ENCODE results near the gene MAG. TPM values are rescaled to one million over a fixed set of nuclear protein-coding genes. Genes with fewer than 3 reads are reported as not detected.

The MAG gene
- total RNA-seq, 2 experiments from 2014 or later, result not detected

GRCh38 chr19:35267818-35268535 lies 24.0 kb upstream of the MAG start:
- H3K36me3 ChIP-seq (ENCODE audit: insufficient read depth, low read length), result peaks cover 34% of the 10 kb centered on the region
- H3K4me3 ChIP-seq (ENCODE audit: low read length), result peak overlapping the region; percentile 78
- Mint-ChIP-seq H3K36me3 (ENCODE audit: low read depth) (peaks cover 57% of the 10 kb centered on the region), H3K27ac (peak overlapping the region; percentile 92), H3K27me3 (no peaks in the 10 kb centered on the region), H3K4me3 (peak overlapping the region; percentile 95), H3K9me3 (no peaks in the 10 kb centered on the region), H3K4me1 (ENCODE audit: low read depth) (peaks cover 34% of the 10 kb centered on the region)
- DNase-seq (peak; percentile 55 to 94 (median 76)), ATAC-seq (ENCODE audit: poor library complexity) (peak; percentile 55)
- peak overlapping the region; percentile 79 to 83 for H3K27ac ChIP-seq (ENCODE audit: low read depth in 1 of 2, low read length in 2 of 2)
- peaks cover 57% of the 10 kb centered on the region for H3K4me1 ChIP-seq (ENCODE audit: insufficient read depth, low read length)
- H3K9me3 ChIP-seq (ENCODE audit: control insufficient read depth in 1 of 2, insufficient read depth in 1 of 2, low read length in 2 of 2), result no peaks in the 10 kb centered on the region
- H3K27me3 ChIP-seq (ENCODE audit: control insufficient read depth in 1 of 2, insufficient read depth in 2 of 2, low read length in 2 of 2), result no peaks in the 10 kb centered on the region
- CTCF ChIA-PET, result interaction anchor here (1.2 kb wide), 1 partner anchor 114 kb away, joined by 3 read pairs; no protein-coding TSS in a partner anchor
- POLR2A ChIA-PET, result interaction anchor here (0.7 to 4.1 kb wide), 14 partner anchors 11 to 195 kb away, joined by 3 to 27 read pairs (median 6); partner anchors contain the start of gene FXYD5
- no peak for TF ChIP-seq CTCF (IDR thresholded peaks at IDR 0.05)
- intact Hi-C loops (cut with DNase I, micrococcal nuclease), result loop anchor here (2.0 to 10.0 kb wide), 6 partner anchors 17 to 447 kb away; partner anchors contain the start of genes FXYD7 (in 2 of the 2) and KMT2B (in 1 of the 2)

GRCh38 chr19:35268536-35269437 lies 23.2 kb upstream of the MAG start, which contains the start of gene USF2:
Gene USF2, plus strand, starts transcription at chr19:35268962. Its CDS starts 140 bp downstream, at chr19:35269102.
- Histone ChIP-seq H3K4me3 (ENCODE audit: low read length) (peak within 1 kb of the TSS; percentile 78), H3K27me3 (ENCODE audit: control insufficient read depth in 1 of 2, insufficient read depth in 2 of 2, low read length in 2 of 2) (no peaks in the 10 kb centered on the region), H3K36me3 (ENCODE audit: insufficient read depth, low read length) (peaks cover 40% of the 10 kb centered on the region), H3K27ac (ENCODE audit: low read depth in 1 of 2, low read length in 2 of 2) (peak within 1 kb of the TSS; percentile 79 to 83), H3K4me1 (ENCODE audit: insufficient read depth, low read length) (peaks cover 57% of the 10 kb centered on the region), H3K9me3 (ENCODE audit: control insufficient read depth in 1 of 2, insufficient read depth in 1 of 2, low read length in 2 of 2) (no peaks in the 10 kb centered on the region)
- Mint-ChIP-seq H3K27me3 (no peaks in the 10 kb centered on the region), H3K36me3 (ENCODE audit: low read depth) (peaks cover 65% of the 10 kb centered on the region), H3K9me3 (no peaks in the 10 kb centered on the region), H3K27ac (peak within 1 kb of the TSS; percentile 92), H3K4me1 (ENCODE audit: low read depth) (peaks cover 37% of the 10 kb centered on the region), H3K4me3 (peak within 1 kb of the TSS; percentile 95)
- POLR2A ChIA-PET, result interaction anchor here (0.6 to 4.1 kb wide), 19 partner anchors 9 to 947 kb away, joined by 3 to 27 read pairs (median 4); partner anchors contain the start of gene FXYD5
- intact Hi-C loops (cut with DNase I, micrococcal nuclease), result loop anchor here (2.0 to 10.0 kb wide), 5 partner anchors 51 to 446 kb away; partner anchors contain the start of genes FXYD7 (in 2 of the 2) and KMT2B (in 1 of the 2)
- DNase-seq (peak; percentile 47 to 87 (median 60)), ATAC-seq (ENCODE audit: poor library complexity) (peak; percentile 33)
- no peak for TF ChIP-seq CTCF (IDR thresholded peaks at IDR 0.05)
- CTCF ChIA-PET, result interaction anchor here (0.6 to 1.7 kb wide), 5 partner anchors 28 to 128 kb away, joined by 3 to 6 read pairs (median 4); no protein-coding TSS in a partner anchor

Data from CD4-positive, alpha-beta T cell (primary cell).